Fibroblast of skin of right biceps (primary cell): ENCODE measurements around the gene TMEM126A.
"Not testable (repeated sequence)": the region's sequence is repeated elsewhere in the genome, so short reads cannot be mapped to it uniquely, and the experiment has no call there.

ENCODE experiments used
- DNase-seq: peaks from one replicate; pipeline ENCODE4 v3.0.0-alpha.2; 2013

The TMEM126A gene

DNA sequence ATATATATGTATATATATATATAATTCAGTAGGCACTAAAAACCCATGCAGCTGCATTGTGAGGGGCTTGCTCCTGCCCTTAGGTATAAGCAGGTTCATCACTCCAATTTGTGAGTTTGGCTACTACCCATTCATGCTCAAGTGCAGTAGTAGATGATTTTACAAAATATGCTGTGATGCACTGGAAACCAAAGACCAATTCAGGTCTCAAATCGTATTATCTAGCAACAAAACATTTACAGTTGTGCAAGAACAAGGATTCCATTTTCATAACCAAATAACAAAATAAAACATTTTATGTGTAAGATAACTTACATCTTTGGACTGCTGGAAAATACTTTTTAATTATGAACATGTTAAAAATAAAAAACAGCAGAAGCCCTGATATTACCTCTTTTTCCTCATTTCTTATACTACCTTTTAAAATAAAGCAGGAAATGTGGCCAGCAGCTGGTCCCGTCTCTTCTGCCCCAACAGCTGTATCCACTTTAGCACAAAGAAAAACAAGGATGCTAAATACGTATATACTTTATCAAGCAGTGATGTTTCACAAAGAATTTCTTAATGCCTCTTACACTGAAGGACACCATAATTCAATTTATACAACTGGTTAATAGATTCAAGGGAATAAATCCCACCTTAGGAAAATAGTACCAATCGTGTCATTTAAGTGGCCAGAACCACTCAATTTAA lies 14.4 kb downstream of the TMEM126A start:
- DNase-seq: no peak

DNA sequence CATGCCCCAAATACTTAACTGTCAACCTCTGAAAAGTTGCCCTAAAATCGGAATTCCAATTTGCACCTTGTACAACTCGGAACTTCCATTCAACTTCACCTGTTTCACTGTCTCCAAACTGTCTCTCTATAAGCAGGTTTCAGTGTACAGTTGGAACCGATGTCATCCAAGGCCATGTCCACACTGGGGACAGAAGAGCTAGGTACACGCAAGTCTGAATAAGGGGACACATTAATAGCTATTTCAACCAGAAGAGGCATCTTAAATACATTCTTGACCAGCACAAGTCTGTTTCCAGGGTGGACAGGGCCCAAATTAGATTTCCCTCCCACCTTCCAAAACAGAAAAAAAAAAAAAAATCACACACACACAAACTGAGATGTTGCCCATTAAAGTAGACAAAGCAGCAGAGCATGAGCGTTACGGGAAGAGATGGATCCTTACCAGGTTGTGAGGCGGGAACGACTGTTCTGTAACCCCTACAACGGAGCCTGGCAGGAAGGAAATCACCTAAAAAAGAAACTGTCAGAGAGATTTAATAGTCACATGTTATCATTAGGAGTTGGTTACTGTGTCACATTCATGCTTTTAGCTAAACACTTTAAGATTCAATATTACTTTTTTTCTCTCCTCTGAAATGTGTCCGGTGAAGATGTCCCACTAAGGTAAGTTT lies 15.4 kb downstream of the TMEM126A start:
- no peak for DNase-seq

GRCh38 chr11:85663753-85664614 lies 16.2 kb downstream of the TMEM126A start:
- DNase-seq: peak; percentile 74

GRCh38 chr11:85664615-85665481 lies 17.1 kb downstream of the TMEM126A start, which contains the start of gene CREBZF:
Gene CREBZF, minus strand, starts transcription at chr11:85665129. Its CDS starts 254 bp downstream, at chr11:85664875.
- peak; percentile 96 for DNase-seq

DNA sequence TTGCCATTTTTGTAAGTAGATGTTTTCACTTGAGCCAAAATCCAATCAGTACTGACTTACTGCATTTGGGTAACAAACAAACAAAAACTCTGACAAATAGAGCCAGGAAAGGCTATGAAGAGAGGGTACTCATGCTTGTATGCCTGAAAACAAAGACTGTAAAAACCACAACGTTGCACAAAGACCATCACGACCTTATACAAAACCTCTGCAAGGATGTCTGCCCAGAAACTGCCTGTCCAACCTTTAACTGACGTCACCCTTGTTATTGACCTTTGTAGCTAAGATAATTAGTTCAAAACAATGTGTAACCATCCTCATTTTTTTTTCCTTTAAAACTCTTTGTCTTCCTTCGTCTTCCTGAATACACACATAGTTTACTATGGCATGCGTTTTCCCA lies 18.0 kb downstream of the TMEM126A start:
- no peak for DNase-seq

DNA sequence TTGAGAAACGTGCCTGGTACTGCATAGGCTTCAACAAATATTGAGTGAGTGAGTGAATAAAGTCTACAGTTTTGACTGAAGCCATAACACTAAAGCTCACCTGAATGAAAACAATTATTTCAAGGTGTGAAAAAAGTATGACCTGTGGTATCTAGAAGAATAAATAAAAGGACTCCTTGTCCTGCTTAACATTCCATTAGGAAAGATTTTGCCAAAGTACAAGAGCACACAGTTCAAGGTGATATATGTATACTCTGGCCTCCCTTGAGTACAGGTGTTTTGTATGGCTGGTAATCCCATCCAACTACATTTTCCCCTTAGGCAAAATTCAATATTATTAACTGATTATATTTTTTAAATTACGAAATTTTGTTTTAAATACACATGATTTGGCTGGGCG lies 18.9 kb downstream of the TMEM126A start:
- DNase-seq: no peak

- no peak for DNase-seq
Observed at GRCh38 chr11:85668157-85668556, 20.4 kb downstream of the TMEM126A start.

DNA sequence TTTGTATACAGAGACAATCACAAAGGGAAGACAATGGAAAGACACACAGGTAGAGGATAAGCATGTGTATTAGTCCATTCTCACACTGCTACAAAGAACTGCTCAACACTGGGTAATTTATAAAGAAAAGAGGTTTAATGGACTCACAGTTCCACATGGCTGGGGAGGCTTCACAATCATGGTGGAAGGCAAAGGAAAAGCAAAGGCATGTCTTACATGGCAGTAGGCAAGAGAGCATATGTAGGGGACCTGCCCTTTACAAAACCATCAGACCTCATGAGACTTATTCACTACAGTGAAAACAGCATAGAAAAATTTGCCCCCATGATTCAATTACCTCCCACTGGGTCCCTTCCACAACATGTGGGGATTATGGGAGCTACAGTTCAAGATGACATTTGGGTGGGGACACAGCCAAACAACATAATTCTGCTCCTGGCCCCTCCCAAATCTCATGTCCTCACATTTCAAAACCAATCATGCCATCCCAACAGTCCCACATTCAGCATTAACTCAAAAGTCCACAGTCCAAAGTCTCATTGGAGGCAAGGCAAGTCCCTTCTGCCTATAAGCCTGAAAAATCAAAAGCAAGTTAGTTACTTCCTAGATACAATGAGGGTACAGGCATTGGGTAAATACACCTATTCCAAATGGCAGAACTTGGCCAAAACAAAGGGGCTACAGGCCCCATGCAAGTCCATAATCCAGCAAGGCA lies 23.3 kb downstream of the TMEM126A start:
- not testable (repeated sequence) for DNase-seq

GRCh38 chr11:85672105-85672902 lies 24.5 kb downstream of the TMEM126A start:
- DNase-seq: peak; percentile 88

DNA sequence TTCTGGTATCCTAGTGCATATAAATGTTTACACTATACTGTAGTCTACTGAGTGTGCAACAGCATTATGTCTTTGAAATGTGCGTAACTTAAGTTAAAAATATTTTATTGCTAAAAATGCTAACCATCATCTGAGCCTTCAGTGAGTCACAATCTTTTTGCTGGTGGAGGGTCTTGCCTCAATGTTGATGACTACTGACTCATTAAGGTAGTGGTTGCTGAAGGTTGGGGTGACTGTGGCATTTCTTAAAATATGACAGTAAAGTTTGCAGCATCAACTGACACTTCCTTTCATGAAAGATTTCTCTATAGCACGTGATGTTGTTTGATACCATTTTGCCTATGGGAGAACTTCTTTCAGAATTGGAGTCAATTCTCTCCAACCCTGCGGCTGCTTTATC lies 25.6 kb downstream of the TMEM126A start:
- DNase-seq: peak; percentile 75

- no peak for DNase-seq
Observed at GRCh38 chr11:85679576-85679975, 31.8 kb downstream of the TMEM126A start.

GRCh38 chr11:85680897-85681296 lies 33.1 kb downstream of the TMEM126A start:
- DNase-seq: no peak

DNA sequence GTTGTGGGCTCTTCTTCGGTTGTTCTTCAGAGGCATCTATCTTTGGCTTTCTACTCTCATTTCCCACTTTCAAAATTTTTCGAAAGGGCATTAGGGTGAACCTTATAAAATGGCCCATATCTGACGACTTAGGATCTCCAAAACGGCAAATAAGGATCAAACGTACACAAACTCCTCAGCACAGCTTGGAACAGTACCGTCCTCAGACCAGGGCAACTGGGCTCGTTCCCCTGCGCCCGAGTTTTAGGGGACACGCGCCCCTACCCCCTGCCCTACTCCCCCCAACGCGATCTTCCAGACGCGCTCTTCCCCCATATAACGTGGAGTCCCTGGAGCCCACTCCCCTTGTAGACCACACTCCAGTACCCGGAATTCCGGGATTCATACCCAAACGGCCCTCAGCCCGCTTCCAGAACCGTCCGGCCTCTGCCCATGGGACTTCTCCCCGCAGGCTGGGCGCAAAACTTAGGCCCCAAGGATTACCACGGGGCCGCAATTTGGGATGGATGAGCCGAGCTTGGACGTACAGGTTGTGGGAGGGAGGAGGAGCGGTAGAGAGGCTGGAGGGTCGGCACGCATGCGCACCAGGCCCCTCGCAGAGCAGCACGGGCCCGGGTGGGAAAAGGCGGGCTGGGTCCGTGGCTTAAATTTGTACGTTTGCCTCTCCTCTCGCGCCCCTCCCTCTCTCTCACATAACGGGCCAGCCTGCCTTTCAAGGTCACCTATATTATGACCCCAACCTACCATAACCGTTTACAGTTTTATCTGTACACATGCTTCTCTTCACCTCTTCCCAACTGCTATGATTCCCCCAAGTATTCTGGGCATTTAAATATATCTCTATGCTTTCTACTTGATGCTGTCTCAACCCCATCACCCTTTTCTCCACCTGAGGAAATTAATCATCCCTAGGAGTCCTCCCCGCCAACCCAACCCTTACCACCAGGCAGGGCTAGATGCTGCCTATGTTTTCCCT lies 34.9 kb downstream of the TMEM126A start:
- peak; percentile 58 for DNase-seq

GRCh38 chr11:85685125-85685819 lies 37.5 kb downstream of the TMEM126A start:
- DNase-seq: no peak

GRCh38 chr11:85685820-85686459 lies 38.2 kb downstream of the TMEM126A start, which contains the start of gene CCDC89:
Gene CCDC89, minus strand, starts transcription at chr11:85686195. Its CDS starts 65 bp downstream, at chr11:85686130.
- peak; percentile 83 for DNase-seq

DNA sequence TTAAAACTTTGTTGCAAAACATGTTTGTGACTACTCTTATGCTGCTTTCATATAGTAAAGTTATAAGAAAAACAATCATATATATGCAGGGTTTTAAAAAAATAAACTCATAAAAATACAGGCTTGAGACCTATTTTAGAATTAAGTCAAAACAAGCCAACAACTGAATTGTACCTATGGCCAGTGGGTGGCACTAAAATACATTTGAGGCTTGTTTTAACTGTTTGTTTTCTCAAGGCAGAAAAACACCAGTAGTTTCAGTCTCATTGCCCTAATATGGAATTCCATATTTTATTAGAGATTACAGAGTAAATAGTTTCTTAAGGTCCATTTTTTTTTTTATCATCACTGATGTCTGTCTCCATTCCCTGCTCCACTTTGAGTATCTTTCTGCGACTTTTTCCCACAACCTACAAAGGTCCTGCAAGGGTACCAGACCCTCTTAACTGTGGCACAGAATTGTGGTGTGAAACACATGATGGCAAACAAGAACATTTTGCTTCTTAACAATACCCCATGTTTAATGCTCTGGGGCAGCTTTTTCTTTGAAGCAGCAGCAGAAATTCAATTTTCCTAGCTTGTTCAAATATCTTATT lies 46.7 kb downstream of the TMEM126A start:
- DNase-seq: peak; percentile 63

GRCh38 chr11:85695546-85695945 lies 47.8 kb downstream of the TMEM126A start:
- peak; percentile 64 for DNase-seq

- no peak for DNase-seq
Observed at GRCh38 chr11:85697747-85698146, 50.0 kb downstream of the TMEM126A start.
